Activated naive CD8-positive, alpha-beta T cell (primary cell): ENCODE results near the gene FOXK1.
A peak's percentile ranks its signal among the peaks of the same experiment; 100 is the strongest.

Experiments
- H3K27ac Mint-ChIP-seq: one replicate; pipeline ENCODE4 v1.8.0; 2021; ENCODE audit warnings: mixed read lengths
- H3K27me3 Mint-ChIP-seq: one replicate; pipeline ENCODE4 v1.8.0; 2021; ENCODE audit warnings: mixed read lengths
- H3K36me3 Mint-ChIP-seq: one replicate; pipeline ENCODE4 v1.8.0; 2021; ENCODE audit warnings: mixed read lengths
- H3K4me1 Mint-ChIP-seq: one replicate; pipeline ENCODE4 v1.8.0; 2021; ENCODE audit warnings: low read depth, mixed read lengths
- H3K4me3 Mint-ChIP-seq: one replicate; pipeline ENCODE4 v1.8.0; 2021; ENCODE audit warnings: mild to moderate bottlenecking, mixed read lengths
- H3K9me3 Mint-ChIP-seq: one replicate; pipeline ENCODE4 v1.8.0; 2021; ENCODE audit warnings: low read depth, mixed read lengths

The FOXK1 gene

DNA sequence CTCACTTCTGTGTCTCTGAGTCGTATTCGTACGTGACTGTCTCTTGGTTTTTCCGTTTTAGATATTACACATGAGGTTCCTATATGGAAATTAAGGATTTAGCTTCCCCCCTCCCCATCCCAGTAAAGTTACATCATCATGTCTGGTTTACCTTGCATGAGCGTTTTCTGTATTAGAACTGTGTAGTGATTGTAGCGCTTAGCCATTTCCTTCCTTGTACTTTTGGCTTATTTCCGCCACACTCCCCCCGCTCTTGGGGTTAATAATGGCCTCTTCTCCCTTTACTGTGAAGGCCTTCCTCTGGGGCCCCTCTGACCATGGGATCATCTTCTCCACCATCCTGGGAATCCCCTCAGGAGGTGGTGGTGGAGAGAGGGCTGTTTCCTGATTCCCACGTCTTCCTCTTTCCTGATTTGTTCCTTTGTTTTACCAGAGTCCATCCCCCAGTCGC, 66.2 kb downstream of the FOXK1 start:
- H3K27me3 Mint-ChIP-seq: no peaks in the 10 kb centered on the region
- H3K36me3 Mint-ChIP-seq: peaks cover 4% of the 10 kb centered on the region
- H3K27ac Mint-ChIP-seq: peak overlapping the region; percentile 85
- H3K9me3 Mint-ChIP-seq: no peaks in the 10 kb centered on the region
- H3K4me3 Mint-ChIP-seq: peak overlapping the region; percentile 69
- peaks cover 58% of the 10 kb centered on the region for H3K4me1 Mint-ChIP-seq

DNA sequence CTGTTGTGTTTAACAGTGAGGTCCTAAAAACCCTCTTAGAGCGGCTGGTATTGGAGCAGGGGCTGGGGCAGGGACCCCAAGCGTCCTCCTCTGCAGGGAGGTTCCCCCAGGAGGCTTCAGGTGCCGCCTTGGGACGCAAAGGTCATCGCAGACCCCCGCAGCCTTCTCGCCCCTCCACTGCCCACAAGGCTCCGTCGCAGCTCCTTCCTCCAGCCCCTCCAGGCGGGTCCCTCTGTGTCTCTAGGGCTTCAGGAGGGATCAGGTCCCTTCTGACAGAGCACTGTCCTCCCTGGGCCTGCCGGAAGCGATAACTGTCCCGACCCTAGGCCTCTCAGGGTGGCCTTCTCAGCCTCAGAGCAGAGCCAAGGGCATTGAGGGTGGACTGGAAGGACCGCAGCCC, 67.3 kb downstream of the FOXK1 start:
- peak overlapping the region; percentile 85 for H3K27ac Mint-ChIP-seq

DNA sequence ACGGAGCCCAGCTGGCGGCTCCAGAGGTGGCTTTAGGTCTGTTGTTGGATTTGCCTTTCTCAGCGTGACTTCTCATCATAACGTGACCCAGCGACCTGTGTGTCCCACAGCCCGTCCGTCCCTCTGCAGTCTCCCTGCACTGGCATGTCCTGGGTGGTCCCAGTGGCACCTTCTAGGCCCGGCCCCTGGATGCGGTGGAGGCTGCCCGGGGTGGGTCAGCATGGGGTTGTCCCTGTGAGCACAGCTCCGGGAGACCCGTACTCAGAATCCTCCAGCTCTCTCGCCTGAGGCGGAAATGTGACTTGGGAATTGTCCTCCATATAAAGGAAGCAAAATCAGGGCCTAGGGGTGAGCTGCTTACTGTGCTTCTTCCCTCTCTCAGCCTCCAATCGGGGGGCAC, 67.7 kb downstream of the FOXK1 start:
- H3K4me3 Mint-ChIP-seq: no peak overlapping the region
- H3K9me3 Mint-ChIP-seq: no peaks in the 10 kb centered on the region
- H3K4me1 Mint-ChIP-seq: peaks cover 48% of the 10 kb centered on the region
- no peaks in the 10 kb centered on the region for H3K27me3 Mint-ChIP-seq
- peaks cover 4% of the 10 kb centered on the region for H3K36me3 Mint-ChIP-seq
- H3K27ac Mint-ChIP-seq: no peak overlapping the region

More for the DNA sequence above, 67.3 kb downstream of the FOXK1 start:
- H3K36me3 Mint-ChIP-seq: peaks cover 4% of the 10 kb centered on the region
- peaks cover 52% of the 10 kb centered on the region for H3K4me1 Mint-ChIP-seq
- H3K4me3 Mint-ChIP-seq: no peak overlapping the region
- no peaks in the 10 kb centered on the region for H3K9me3 Mint-ChIP-seq
- H3K27me3 Mint-ChIP-seq: no peaks in the 10 kb centered on the region

DNA sequence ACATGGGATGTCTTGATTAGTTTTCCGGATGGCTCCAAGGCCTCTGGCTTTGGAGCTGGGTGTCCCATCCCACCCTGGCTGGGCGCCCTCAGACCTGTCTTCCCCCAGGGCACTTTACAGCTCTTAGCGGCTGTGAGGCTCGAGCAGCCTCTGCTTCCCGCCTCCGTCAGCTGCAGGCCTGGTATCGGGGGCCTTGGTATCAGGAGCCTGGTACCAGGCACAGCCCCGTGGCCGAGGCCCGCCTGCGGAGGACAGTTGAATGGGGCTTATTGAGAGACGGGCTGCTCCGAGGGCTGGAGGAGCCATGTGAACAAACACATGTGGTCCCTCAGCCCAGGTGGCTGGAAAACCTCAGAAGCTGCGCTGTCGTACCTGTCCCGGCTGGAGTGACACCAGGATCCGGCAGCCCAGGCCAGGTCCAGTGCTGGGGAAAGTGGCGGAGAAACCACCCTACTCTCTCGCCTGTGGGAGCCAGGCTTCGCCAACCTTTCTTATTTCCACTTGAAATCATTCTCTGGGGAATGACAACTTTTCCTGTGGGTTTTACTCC, 69.4 kb downstream of the FOXK1 start:
- peaks cover 36% of the 10 kb centered on the region for H3K4me1 Mint-ChIP-seq
- no peaks in the 10 kb centered on the region for H3K27me3 Mint-ChIP-seq
- H3K36me3 Mint-ChIP-seq: peaks cover 4% of the 10 kb centered on the region
- H3K4me3 Mint-ChIP-seq: no peak overlapping the region
- no peaks in the 10 kb centered on the region for H3K9me3 Mint-ChIP-seq
- H3K27ac Mint-ChIP-seq: no peak overlapping the region

DNA sequence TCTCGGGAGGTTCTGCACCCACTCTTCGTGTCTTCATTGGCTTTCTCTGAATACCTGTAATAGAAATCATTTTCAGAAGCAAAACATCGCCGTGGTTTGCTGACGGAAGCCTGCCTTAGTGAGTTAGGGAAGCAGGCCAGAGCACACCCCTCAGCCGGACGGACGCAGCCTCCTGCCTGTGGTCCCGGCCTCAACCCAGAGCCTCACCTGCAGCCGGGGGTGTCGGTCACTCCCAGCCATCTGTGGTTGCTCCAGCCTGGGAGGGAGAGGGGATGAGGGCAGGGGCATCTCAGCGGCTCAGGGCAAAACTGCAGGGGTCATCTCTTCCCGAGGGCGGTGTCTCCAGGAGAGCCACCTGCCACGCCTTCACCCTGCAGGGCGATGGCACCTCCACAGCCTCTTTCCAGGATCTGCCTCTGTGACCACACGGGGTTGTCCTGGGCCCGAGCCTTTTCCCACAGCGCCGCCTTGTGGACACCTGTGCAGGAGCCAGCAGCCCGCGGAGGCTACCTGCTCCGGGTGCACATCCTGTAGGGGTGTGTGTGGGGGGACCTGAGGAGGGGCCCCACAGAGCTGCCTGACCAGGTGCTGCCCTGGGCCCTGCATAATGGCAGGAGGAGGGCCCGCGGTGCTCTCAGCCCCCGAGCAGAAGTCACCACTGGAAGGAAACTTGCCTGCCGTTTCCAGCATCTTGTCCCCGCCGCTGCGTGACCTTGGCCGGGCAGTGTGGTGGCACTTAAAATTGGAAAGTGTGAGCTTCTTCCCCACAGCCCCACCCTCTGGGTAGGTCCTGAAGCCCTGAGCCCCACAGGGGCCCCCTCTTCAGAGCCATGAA, 71.7 kb downstream of the FOXK1 start:
- no peaks in the 10 kb centered on the region for H3K36me3 Mint-ChIP-seq
- no peak overlapping the region for H3K4me3 Mint-ChIP-seq
- peak overlapping the region; percentile 3 for H3K27ac Mint-ChIP-seq

DNA sequence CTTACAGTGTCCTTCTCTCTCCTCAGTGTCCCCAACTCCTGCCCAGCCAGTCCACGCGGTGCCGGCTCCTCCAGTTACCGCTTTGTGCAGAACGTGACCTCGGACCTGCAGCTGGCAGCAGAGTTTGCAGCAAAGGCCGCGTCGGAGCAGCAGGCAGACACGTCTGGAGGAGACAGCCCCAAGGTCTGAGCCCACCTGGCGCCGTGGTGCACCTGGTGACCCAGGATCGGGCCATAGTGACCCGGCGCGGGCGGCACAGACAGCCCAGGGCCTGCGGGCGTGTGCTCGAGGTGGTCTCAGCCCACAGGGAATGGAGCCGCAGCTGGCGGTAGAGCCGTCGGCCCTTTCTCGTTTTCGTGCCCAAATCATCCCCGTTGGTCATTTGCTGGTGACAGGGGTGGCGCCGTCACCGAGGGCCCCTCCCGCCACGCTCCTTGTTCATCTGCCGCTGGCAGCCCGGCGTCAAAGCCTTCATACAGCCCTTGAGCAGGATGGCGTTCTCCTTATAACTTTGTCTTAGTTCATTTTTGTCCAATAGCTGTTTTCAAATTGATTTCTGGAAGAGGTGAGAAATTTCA, 72.4 kb downstream of the FOXK1 start:
- Mint-ChIP-seq H3K27me3 (no peaks in the 10 kb centered on the region), H3K4me1 (peaks cover 11% of the 10 kb centered on the region), H3K27ac (no peak overlapping the region), H3K36me3 (no peaks in the 10 kb centered on the region), H3K9me3 (no peaks in the 10 kb centered on the region), H3K4me3 (no peak overlapping the region)

More for the DNA sequence above, 71.7 kb downstream of the FOXK1 start:
- Mint-ChIP-seq H3K4me1 (peaks cover 14% of the 10 kb centered on the region), H3K9me3 (no peaks in the 10 kb centered on the region), H3K27me3 (no peaks in the 10 kb centered on the region)

DNA sequence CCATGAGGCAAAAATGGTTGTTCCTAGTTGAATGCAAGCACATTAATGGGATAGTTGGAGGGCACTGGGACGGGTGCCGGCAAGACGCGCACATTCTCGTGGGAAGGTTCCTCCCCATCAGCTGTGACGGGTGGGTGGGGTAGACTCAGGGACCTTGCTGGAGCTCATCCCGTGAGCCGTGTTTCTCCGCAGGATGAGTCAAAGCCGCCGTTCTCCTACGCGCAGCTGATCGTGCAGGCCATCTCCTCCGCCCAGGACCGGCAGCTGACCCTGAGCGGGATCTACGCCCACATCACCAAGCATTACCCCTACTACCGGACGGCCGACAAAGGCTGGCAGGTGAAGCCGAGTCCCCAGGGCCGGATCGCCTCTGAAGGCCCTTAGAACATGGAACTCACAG, 73.0 kb downstream of the FOXK1 start:
- no peak overlapping the region for H3K4me3 Mint-ChIP-seq
- no peaks in the 10 kb centered on the region for H3K9me3 Mint-ChIP-seq
- H3K36me3 Mint-ChIP-seq: no peaks in the 10 kb centered on the region
- peaks cover 11% of the 10 kb centered on the region for H3K4me1 Mint-ChIP-seq
- no peaks in the 10 kb centered on the region for H3K27me3 Mint-ChIP-seq
- no peak overlapping the region for H3K27ac Mint-ChIP-seq

DNA sequence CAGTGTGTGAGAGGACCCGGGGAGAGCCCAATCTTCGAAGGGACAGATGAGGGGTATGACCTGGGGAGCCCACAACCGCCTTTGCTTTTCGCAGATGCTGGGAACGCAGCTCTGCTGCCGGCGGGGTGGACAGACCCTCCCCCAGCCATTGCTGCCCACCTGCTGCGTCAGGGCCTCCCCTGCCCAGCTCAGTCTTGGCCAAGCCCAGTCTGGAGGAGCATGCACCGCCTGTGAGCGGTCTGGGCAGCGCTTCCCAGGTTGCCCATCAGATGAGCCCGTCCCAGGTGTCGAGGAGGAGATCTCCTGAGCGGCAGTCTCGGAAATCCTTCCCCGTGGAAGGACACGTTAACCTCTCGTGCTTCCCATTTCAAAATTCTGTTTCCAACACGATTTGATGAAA, 76.0 kb downstream of the FOXK1 start:
- Mint-ChIP-seq H3K4me1 (peaks cover 7% of the 10 kb centered on the region), H3K36me3 (peaks cover 2% of the 10 kb centered on the region), H3K27me3 (no peaks in the 10 kb centered on the region), H3K9me3 (no peaks in the 10 kb centered on the region), H3K27ac (no peak overlapping the region), H3K4me3 (no peak overlapping the region)

DNA sequence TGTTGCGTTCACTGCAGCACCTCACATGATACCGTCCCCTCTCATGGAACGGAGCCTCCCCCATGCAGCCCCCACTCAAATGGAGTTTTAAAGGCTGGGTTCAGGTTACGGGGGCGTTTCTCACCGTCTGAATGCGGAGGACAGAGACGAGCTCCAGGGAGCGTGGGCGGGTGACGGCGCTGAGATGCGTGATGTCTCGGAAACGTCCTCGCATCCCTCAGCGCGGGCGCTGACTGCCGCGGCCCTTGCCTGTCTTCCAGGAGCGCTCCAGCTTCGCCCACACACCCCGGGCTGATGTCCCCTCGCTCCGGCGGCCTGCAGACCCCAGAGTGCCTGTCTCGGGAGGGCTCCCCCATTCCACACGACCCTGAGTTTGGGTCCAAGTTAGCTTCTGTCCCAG, 76.7 kb downstream of the FOXK1 start:
- Mint-ChIP-seq H3K4me3 (no peak overlapping the region), H3K4me1 (peaks cover 1% of the 10 kb centered on the region), H3K36me3 (peaks cover 2% of the 10 kb centered on the region), H3K27ac (no peak overlapping the region), H3K27me3 (no peaks in the 10 kb centered on the region), H3K9me3 (no peaks in the 10 kb centered on the region)

DNA sequence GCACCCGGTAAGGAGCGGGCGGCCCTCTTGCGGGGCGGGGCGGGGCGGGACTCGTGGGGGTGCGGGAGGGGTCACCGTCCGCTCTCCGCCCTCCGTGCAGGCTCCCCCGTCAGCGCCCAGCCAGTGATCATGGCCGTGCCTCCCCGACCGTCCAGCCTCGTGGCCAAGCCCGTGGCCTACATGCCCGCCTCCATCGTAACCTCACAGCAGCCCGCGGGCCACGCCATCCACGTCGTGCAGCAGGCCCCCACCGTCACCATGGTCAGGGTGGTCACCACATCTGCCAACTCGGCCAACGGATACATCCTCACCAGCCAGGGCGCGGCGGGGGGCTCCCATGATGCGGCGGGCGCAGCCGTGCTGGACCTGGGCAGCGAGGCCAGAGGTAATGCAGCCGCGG, 77.1 kb downstream of the FOXK1 start:
- H3K27ac Mint-ChIP-seq: no peak overlapping the region
- H3K9me3 Mint-ChIP-seq: no peaks in the 10 kb centered on the region
- H3K4me3 Mint-ChIP-seq: no peak overlapping the region
- H3K4me1 Mint-ChIP-seq: no peaks in the 10 kb centered on the region
- H3K27me3 Mint-ChIP-seq: no peaks in the 10 kb centered on the region
- peaks cover 2% of the 10 kb centered on the region for H3K36me3 Mint-ChIP-seq

DNA sequence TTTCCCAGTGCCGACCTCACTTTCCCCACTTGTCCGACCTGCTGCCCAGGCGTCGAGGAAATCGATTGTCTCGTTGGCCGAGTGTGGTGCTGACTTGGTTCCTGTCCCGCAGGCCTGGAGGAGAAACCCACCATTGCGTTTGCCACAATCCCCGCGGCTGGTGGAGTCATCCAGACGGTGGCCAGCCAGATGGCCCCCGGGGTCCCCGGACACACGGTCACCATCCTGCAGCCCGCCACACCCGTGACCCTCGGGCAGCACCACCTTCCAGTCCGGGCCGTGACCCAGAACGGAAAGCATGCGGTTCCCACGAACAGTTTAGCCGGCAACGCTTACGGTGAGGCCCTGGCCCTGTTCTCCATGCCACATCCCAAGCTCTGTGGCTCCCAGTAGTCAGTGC, 78.9 kb downstream of the FOXK1 start:
- H3K9me3 Mint-ChIP-seq: no peaks in the 10 kb centered on the region
- H3K27me3 Mint-ChIP-seq: no peaks in the 10 kb centered on the region
- H3K4me3 Mint-ChIP-seq: no peak overlapping the region
- peaks cover 2% of the 10 kb centered on the region for H3K36me3 Mint-ChIP-seq
- no peak overlapping the region for H3K27ac Mint-ChIP-seq
- no peaks in the 10 kb centered on the region for H3K4me1 Mint-ChIP-seq

DNA sequence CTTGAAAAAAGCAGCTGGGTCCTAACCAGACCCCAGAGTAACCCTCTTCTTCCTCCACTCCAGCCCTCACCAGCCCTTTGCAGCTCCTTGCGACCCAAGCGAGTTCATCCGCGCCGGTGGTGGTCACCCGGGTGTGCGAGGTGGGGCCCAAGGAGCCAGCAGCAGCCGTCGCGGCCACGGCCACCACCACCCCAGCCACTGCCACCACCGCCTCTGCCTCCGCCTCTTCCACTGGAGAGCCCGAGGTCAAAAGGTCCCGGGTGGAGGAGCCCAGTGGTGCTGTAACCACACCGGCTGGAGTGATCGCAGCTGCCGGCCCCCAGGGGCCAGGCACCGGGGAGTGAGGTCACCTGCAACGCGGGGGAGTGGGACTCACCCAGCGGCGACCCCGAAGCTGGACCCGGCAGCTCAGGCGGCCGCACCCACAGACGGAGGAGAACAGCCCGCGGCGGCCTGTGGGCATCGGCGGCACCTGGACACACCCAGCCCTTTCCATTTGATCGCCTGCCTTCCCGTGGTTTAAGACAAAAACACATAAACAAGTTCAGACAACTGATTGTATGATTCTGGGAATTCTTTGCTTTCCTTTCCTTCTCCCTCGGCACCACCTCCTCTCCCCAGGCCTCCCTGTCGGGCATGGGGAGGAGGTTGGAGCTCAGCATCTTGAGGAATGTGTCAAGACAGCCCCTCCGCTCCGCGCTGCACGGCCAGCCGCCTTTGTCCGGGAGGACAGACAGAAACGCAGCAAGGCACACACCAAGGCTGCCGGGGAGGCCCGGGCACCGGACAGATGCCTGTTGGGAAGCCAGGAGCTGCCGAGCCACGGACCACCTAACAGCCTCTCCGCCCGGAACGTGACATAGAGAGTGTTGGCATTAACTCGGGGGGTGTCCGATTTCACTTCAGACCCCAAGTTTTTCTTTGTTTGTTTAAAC, 80.3 kb downstream of the FOXK1 start:
- Mint-ChIP-seq H3K27me3 (no peaks in the 10 kb centered on the region), H3K36me3 (peaks cover 2% of the 10 kb centered on the region), H3K9me3 (no peaks in the 10 kb centered on the region), H3K4me3 (no peak overlapping the region), H3K4me1 (no peaks in the 10 kb centered on the region), H3K27ac (no peak overlapping the region)

DNA sequence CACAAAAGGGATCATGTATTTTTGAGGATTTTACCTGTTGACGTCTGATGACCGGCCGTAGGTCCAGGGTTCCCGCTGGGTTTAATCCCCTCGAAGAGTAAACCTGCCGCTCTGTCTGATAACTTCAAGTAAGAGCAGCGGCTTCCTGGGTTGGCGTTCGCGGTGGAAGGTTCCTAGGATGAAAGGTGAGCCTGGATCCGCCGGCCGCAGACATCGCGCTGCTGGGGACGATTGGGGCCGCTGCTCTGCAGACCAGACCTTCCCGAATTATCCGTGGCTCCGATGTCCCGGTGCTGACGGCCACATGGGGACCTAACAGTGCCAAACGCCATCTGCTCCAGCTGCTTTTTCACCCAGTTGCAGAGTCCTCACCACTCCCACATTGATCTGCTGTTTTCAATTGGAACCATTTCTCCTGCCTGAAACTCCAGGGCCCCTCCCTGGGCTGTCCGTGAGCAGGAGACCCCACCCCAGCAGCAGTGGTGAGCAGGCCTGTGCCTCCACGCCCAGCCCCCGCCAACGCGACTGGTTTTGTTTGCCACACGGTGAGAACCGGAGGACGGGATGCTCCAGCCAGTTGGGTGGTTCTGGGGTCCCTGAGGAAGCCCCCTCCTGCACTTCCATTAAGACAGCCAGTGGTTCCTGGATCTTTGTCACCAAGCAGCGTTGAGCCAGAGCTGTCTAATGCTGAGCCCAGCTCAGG, 81.1 kb downstream of the FOXK1 start:
- H3K9me3 Mint-ChIP-seq: no peaks in the 10 kb centered on the region
- no peak overlapping the region for H3K27ac Mint-ChIP-seq
- H3K27me3 Mint-ChIP-seq: no peaks in the 10 kb centered on the region
- no peak overlapping the region for H3K4me3 Mint-ChIP-seq
- no peaks in the 10 kb centered on the region for H3K4me1 Mint-ChIP-seq
- H3K36me3 Mint-ChIP-seq: peaks cover 2% of the 10 kb centered on the region

DNA sequence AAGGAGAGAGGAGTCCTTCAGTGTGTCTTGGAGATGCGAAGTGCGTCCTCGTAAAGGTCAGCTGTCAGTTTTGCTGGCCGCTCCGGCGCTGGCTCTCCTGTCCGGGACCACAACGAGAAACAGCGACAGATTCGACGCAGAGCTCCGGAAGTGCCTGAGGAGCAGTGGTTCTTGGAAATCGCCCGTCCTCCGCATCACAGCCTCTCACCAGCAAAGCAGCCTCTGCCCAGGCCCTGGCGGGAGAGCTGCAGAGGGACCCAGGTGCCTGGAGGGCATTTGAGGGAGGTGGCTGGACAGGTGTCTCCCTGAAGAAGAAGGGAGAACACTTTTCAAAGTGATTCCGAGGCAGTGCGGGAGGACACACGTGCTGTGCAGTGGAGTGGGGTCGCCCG, 81.7 kb downstream of the FOXK1 start:
- Mint-ChIP-seq H3K36me3 (peaks cover 2% of the 10 kb centered on the region), H3K27ac (no peak overlapping the region), H3K27me3 (no peaks in the 10 kb centered on the region), H3K4me3 (no peak overlapping the region), H3K4me1 (no peaks in the 10 kb centered on the region), H3K9me3 (no peaks in the 10 kb centered on the region)
